Measurements from ENCODE around the gene TNFAIP1.

DNA sequence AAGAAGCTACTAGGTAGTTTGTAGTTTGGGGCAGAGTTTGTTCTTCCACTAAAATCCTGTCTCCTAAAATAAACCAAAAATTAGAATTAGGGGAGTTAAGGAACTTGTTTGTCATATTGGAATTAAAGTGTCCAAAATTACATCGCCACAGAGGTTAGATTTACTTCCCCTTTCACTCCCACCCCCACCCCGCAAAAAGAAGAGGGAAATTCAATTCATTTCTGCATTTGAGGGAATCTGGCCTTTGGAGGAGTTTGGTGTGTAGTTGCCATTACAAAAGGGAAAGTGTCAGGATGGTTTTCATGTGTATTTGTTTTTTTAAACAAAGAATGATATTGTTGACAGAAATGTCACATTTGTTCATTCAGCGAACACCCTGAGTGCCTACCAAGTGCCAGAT is 10.8 kb upstream of the TNFAIP1 start:
- TF ChIP-seq, protein P1, sequence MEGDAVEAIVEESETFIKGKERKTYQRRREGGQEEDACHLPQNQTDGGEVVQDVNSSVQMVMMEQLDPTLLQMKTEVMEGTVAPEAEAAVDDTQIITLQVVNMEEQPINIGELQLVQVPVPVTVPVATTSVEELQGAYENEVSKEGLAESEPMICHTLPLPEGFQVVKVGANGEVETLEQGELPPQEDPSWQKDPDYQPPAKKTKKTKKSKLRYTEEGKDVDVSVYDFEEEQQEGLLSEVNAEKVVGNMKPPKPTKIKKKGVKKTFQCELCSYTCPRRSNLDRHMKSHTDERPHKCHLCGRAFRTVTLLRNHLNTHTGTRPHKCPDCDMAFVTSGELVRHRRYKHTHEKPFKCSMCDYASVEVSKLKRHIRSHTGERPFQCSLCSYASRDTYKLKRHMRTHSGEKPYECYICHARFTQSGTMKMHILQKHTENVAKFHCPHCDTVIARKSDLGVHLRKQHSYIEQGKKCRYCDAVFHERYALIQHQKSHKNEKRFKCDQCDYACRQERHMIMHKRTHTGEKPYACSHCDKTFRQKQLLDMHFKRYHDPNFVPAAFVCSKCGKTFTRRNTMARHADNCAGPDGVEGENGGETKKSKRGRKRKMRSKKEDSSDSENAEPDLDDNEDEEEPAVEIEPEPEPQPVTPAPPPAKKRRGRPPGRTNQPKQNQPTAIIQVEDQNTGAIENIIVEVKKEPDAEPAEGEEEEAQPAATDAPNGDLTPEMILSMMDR (IDR thresholded peaks at IDR 0.05) = no peak
- no peak for TF ChIP-seq EP300 (IDR thresholded peaks at IDR 0.05)

Data from gastroesophageal sphincter (tissue), 3 donors.